ENCODE data around the gene DNHD1. TPM values are rescaled to one million over a fixed set of nuclear protein-coding genes. Genes with fewer than 3 reads are reported as not detected.

The DNHD1 gene, protein sequence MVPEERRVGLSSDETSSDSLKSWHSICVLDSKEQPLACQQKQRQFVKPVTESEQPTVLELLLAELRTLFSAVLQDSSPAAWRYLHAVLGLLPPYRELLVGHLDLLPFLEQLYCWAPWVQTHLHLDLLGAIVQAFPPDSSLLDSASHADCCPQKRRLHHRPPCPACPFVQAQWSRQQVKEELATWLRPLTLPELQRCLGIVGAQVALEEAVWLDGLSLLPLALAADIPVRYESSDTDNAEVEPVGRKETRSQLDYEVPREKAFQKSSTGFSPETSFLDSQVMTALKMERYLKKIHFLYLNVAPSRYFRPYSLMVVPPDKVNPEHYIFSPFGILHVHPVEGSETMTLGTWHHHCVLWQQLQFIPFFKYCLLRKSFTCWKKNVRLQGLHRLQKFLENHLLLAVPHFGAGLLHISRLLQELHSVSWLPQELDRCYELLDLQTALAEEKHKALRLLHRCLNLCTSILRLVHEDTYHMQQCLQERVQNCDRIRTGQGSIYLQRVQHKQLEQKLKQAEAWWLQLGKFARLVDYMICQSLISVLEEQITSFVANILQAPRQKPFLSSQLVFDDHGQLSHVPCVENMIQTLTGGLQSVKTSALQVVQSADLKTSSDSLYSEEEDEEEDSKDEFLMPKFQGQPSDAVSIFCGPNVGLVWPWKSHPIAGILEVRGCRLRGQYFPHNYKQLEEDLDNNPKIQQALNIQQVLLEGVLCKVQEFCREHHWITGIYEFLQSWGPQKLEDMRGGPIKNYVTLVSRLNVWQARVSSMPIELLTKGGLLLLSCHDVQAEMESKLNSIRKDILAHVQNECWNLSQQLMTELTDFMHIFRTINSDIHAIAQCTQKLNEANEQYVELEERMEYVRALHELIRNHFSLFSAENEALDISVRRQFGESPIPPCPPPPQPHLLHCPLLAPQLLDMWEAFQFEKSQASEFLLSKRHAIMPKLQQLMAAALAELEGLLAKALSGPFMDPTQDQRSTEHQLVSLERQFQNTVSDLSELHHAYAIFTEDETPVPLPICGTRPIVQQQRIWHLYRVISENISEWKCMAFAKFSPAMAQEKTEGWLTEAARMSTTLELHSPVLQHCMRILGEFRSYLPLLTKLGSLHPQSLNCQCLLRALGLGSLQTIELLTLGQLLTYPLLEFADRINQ (N-terminal part only)
- total RNA-seq (2021) (10.5 to 11.5 TPM (median 10.9 TPM) in 3 replicates), Bru-seq, nascent RNA (percentile 64 among the genes with signal in this experiment)
- long read RNA-seq, experiment 1, partial matches to known transcripts, result 3 of 18 reads
- long read RNA-seq, experiment 1, other reads (novel, unspliced or antisense), result 14 of 18 reads
- long read RNA-seq, experiment 2, partial matches to known transcripts, result 2 of 7 reads
- long read RNA-seq, experiment 2, other reads (novel, unspliced or antisense), result 5 of 7 reads
- long read RNA-seq, experiment 3, result 0 reads

DNA sequence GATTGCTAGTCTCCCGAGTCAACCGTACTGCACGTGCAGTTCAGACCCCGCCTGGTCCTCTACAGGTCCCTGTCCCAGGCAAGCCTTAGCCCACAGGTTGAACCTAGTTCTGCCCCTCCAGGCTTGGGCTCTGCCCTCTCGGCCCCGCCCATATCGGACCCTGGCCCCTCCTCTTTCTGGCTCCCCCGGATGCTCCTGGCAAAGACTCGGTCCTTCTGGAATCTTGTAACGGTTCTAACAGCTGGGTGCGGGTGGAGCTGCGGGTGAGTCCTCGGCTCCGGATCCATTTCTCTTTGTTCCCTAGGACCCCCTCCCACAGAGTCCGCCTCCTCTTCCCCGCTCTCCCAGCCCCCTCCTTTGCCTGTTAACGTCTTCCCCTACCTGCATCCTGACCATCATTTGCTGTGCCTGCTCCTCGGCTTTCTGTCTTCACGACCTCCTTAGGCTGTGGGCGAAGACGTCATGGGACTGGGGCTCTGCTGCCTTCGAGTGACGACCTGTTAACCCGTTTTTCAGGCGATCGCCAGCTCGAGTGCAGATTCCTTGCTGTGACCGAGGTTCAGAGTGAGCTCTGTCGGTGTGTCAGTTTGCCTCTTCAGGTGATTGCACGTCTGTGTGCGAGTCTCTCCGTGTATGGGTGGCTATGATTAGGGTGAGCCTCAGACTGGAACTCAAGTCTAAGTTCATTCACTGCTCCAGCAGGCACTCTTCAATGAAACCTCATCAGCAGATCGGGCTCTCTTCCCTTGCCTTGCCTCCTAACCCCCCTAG is at the start of gene DNHD1:
Gene DNHD1, plus strand, starts transcription at position 212 of the 771 bp plus-strand sequence. CDS start 936 bp downstream, outside the sequence.
- H3K4me1 Mint-ChIP-seq, result peaks cover 9% of the 10 kb centered on the region
- POLR2A ChIA-PET, result interaction anchor here (0.6 to 1.1 kb wide), 2 partner anchors 7 to 16 kb away, joined by 3 to 4 read pairs; partner anchors contain the start of genes ARFIP2 and TIMM10B
- CTCF ChIA-PET, result interaction anchor here (0.6 to 3.8 kb wide), 11 partner anchors 8 to 134 kb away, joined by 3 to 29 read pairs (median 5); partner anchors contain the start of gene TRIM3
- no peak for TF ChIP-seq MXD4 (CRISPR knock-in tag; IDR thresholded peaks at IDR 0.05; ENCODE audit: borderline replicate concordance)
- TF ChIP-seq, protein P1, sequence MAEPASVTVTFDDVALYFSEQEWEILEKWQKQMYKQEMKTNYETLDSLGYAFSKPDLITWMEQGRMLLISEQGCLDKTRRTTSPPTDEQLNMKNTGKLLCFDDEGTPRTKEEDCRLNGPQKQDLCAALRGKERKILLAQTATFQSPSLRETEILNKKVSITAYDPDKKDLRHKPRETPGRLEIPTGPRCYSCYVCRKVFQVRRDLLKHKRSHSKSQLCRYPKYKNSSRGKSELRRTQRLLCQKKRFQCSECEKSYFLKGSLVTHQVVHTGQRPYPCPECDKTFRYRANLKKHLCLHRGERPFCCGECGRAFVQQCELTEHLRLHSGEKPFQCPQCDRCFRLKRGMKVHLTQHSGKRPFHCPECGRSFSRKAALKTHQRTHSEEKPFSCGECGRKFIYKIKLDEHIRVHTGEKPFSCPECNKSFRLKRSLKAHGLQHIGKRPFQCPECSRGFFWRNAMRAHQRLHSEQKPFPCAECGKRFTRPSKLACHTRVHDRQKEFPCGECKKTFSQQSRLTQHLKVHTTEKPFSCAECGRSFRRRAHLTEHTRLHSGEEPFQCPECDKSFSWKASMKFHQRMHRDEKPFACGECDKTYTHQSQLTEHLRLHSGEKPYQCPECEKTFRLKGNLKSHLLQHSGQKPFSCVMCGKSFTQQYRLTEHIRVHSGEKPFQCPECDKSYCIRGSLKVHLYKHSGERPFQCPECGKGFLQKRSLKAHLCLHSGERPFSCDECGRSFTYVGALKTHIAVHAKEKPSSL (CRISPR knock-in tag; conservative IDR thresholded peaks at IDR 0.05), result no peak
- TF ChIP-seq SOX15 (CRISPR knock-in tag; IDR thresholded peaks at IDR 0.05), result no peak
- TF ChIP-seq, protein P2, sequence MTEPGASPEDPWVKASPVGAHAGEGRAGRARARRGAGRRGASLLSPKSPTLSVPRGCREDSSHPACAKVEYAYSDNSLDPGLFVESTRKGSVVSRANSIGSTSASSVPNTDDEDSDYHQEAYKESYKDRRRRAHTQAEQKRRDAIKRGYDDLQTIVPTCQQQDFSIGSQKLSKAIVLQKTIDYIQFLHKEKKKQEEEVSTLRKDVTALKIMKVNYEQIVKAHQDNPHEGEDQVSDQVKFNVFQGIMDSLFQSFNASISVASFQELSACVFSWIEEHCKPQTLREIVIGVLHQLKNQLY (CRISPR knock-in tag; IDR thresholded peaks at IDR 0.05), result no peak
- TF ChIP-seq, protein P3, sequence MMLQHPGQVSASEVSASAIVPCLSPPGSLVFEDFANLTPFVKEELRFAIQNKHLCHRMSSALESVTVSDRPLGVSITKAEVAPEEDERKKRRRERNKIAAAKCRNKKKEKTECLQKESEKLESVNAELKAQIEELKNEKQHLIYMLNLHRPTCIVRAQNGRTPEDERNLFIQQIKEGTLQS (CRISPR knock-in tag; conservative IDR thresholded peaks at IDR 0.05), result no peak
- TF ChIP-seq ZNF317 (CRISPR knock-in tag; IDR thresholded peaks at IDR 0.05; ENCODE audit: borderline replicate concordance, low read depth), result no peak
- no peak for TF ChIP-seq IRF2 (CRISPR knock-in tag; IDR thresholded peaks at IDR 0.05; ENCODE audit: borderline replicate concordance, low read depth)
- TF ChIP-seq ZNF423 (CRISPR knock-in tag; IDR thresholded peaks at IDR 0.05), result no peak
- TF ChIP-seq, protein P4, sequence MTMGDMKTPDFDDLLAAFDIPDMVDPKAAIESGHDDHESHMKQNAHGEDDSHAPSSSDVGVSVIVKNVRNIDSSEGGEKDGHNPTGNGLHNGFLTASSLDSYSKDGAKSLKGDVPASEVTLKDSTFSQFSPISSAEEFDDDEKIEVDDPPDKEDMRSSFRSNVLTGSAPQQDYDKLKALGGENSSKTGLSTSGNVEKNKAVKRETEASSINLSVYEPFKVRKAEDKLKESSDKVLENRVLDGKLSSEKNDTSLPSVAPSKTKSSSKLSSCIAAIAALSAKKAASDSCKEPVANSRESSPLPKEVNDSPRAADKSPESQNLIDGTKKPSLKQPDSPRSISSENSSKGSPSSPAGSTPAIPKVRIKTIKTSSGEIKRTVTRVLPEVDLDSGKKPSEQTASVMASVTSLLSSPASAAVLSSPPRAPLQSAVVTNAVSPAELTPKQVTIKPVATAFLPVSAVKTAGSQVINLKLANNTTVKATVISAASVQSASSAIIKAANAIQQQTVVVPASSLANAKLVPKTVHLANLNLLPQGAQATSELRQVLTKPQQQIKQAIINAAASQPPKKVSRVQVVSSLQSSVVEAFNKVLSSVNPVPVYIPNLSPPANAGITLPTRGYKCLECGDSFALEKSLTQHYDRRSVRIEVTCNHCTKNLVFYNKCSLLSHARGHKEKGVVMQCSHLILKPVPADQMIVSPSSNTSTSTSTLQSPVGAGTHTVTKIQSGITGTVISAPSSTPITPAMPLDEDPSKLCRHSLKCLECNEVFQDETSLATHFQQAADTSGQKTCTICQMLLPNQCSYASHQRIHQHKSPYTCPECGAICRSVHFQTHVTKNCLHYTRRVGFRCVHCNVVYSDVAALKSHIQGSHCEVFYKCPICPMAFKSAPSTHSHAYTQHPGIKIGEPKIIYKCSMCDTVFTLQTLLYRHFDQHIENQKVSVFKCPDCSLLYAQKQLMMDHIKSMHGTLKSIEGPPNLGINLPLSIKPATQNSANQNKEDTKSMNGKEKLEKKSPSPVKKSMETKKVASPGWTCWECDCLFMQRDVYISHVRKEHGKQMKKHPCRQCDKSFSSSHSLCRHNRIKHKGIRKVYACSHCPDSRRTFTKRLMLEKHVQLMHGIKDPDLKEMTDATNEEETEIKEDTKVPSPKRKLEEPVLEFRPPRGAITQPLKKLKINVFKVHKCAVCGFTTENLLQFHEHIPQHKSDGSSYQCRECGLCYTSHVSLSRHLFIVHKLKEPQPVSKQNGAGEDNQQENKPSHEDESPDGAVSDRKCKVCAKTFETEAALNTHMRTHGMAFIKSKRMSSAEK (CRISPR knock-in tag; IDR thresholded peaks at IDR 0.05; ENCODE audit: borderline replicate concordance), result no peak
- no peak for TF ChIP-seq ZNF121 (CRISPR knock-in tag; IDR thresholded peaks at IDR 0.05)
- TF ChIP-seq RELA (CRISPR knock-in tag; IDR thresholded peaks at IDR 0.05; ENCODE audit: borderline replicate concordance), result no peak
- TF ChIP-seq TEAD1 (CRISPR knock-in tag; IDR thresholded peaks at IDR 0.05), result no peak
- TF ChIP-seq, protein P5, sequence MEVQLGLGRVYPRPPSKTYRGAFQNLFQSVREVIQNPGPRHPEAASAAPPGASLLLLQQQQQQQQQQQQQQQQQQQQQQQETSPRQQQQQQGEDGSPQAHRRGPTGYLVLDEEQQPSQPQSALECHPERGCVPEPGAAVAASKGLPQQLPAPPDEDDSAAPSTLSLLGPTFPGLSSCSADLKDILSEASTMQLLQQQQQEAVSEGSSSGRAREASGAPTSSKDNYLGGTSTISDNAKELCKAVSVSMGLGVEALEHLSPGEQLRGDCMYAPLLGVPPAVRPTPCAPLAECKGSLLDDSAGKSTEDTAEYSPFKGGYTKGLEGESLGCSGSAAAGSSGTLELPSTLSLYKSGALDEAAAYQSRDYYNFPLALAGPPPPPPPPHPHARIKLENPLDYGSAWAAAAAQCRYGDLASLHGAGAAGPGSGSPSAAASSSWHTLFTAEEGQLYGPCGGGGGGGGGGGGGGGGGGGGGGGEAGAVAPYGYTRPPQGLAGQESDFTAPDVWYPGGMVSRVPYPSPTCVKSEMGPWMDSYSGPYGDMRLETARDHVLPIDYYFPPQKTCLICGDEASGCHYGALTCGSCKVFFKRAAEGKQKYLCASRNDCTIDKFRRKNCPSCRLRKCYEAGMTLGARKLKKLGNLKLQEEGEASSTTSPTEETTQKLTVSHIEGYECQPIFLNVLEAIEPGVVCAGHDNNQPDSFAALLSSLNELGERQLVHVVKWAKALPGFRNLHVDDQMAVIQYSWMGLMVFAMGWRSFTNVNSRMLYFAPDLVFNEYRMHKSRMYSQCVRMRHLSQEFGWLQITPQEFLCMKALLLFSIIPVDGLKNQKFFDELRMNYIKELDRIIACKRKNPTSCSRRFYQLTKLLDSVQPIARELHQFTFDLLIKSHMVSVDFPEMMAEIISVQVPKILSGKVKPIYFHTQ (CRISPR knock-in tag; IDR thresholded peaks at IDR 0.05), result no peak
- TF ChIP-seq, protein P6, sequence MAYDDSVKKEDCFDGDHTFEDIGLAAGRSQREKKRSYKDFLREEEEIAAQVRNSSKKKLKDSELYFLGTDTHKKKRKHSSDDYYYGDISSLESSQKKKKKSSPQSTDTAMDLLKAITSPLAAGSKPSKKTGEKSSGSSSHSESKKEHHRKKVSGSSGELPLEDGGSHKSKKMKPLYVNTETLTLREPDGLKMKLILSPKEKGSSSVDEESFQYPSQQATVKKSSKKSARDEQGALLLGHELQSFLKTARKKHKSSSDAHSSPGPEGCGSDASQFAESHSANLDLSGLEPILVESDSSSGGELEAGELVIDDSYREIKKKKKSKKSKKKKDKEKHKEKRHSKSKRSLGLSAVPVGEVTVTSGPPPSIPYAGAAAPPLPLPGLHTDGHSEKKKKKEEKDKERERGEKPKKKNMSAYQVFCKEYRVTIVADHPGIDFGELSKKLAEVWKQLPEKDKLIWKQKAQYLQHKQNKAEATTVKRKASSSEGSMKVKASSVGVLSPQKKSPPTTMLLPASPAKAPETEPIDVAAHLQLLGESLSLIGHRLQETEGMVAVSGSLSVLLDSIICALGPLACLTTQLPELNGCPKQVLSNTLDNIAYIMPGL (CRISPR knock-in tag; IDR thresholded peaks at IDR 0.05), result no peak
- TF ChIP-seq ZNF138 (CRISPR knock-in tag; conservative IDR thresholded peaks at IDR 0.05), result no peak
- TF ChIP-seq ETV6 (CRISPR knock-in tag; IDR thresholded peaks at IDR 0.05), result no peak
- no peak for TF ChIP-seq OVOL2 (CRISPR knock-in tag; IDR thresholded peaks at IDR 0.05; ENCODE audit: borderline replicate concordance)
- TF ChIP-seq ZNF671 (CRISPR knock-in tag; IDR thresholded peaks at IDR 0.05), result no peak
- no peak for TF ChIP-seq NFE2L1 (CRISPR knock-in tag; IDR thresholded peaks at IDR 0.05)
- no peaks in the 10 kb centered on the region for H3K27me3 Mint-ChIP-seq (ENCODE audit: low read depth)
- no peaks in the 10 kb centered on the region for H3K9me3 Mint-ChIP-seq
- H3K4me3 Mint-ChIP-seq, result peak within 1 kb of the TSS; percentile 58
- no peak within 1 kb of the TSS for H3K27ac Mint-ChIP-seq
- DNase-seq (ENCODE audit: low spot score) (peak; percentile 77), ATAC-seq (peak; percentile 97)
- 0 out of 2 replicates have a peak, but pooled peaks cover 2% of the 10 kb centered on the region for H3K36me3 Mint-ChIP-seq
